ENCODE results near the gene WBP2. TPM values are rescaled to one million over a fixed set of nuclear protein-coding genes. Genes with fewer than 3 reads are reported as not detected.

The WBP2 gene
- total and polyA plus RNA-seq, 2 of the 8 experiments (the other 6 are each of a cell fraction or from before 2014, with no cell fraction given): 48.2 to 71.2 TPM

DNA sequence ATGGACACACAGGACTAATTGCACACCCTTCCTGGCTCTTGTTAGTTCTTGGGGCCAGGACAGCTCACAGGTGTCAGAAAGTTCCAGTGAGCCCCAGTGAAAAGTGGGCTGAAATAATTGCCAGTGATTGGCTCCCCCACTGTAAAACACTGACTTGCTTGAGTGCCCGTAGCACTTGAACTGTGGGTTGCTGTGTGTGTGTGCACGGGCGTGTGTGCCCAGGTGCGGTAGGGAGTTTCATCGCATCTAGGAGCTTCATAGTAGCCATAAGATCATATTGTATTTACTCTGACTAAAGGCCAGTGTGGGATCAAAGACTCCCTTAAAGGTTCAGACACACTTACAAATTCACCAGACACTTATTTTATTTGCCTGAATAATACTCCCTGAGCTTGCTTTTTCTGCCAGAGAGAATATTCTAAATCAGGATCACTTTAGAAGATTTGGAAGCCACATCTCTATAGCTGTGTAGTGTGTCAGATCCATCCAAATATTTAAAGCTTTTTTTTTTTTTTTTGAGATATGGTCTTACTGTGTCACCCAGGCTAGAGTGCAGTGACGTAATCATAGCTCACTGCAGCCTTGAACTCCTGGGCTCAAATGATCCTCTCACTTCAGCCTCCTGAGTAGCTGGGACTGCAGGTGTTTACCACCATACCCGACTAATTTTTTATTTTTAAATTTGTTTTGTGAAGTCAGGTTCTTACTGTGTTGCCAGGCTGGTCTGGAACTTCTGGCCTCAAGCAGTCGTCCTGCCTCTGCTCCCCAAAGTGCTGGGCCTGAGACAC is 59.1 kb downstream of the WBP2 start:
- H3K18ac ChIP-seq (ENCODE audit: extremely low read depth, low read length): no peak overlapping the region
- peaks cover 0 to 53% of the 10 kb centered on the region in 2 experiments; a peak in 2 of 4 replicates for H3K79me2 ChIP-seq (ENCODE audit: control insufficient read depth in 1 of 2, insufficient read depth in 2 of 2, low read length in 2 of 2)
- FAIRE-seq (no peak), DNase-seq (ENCODE audit: low read depth in 1 of 2, low spot score in 2 of 2) (no peak)
- no peak overlapping the region for H3K9ac ChIP-seq (replicated peaks in 1 of 4; ENCODE audit: extremely low read depth in 1 of 4, low read depth in 3 of 4, low read length in 3 of 4)
- H3K9me3 ChIP-seq (ENCODE audit: insufficient read depth in 2 of 2, low read depth in 1 of 2, low read length in 1 of 2): no peaks in the 10 kb centered on the region
- no peak overlapping the region for H3K23ac ChIP-seq (ENCODE audit: insufficient read length)
- H2AFZ ChIP-seq (ENCODE audit: low read length): no peak overlapping the region
- no peaks in the 10 kb centered on the region for H3K4me1 ChIP-seq (replicated peaks in 1 of 4; ENCODE audit: control insufficient read depth in 3 of 4, insufficient read depth in 4 of 4, low read length in 3 of 4)
- no peak overlapping the region for H4K91ac ChIP-seq (replicated peaks; ENCODE audit: insufficient read length, low read length)
- H4K8ac ChIP-seq (ENCODE audit: extremely low read depth, insufficient read depth, low read length): no peak overlapping the region
- 94% methylated on average over 8 of the region's 8 CpGs; no CpG with 5 or more reads in 1 of the 2 experiments for WGBS, 2 experiments (ENCODE audit: extremely low coverage in 1 of 2, insufficient coverage in 1 of 2, insufficient read length in 1 of 2, insufficient replicate concordance in 2 of 2, low coverage in 1 of 2, low lambda C conversion rate in 2 of 2, missing lambda C conversion rate in 1 of 2)
- TF ChIP-seq HDAC6 (IDR thresholded peaks at IDR 0.05; ENCODE audit: low read depth, low read length) (no peak), TBP (IDR thresholded peaks at IDR 0.05; ENCODE audit: low read depth, low read length) (no peak), HDAC2 (IDR thresholded peaks at IDR 0.05; ENCODE audit: borderline replicate concordance in 1 of 2, low read depth in 2 of 2, low read length in 2 of 2) (no peak), SP4 (IDR thresholded peaks at IDR 0.05; ENCODE audit: low read length) (no peak)
- H2BK120ac ChIP-seq (replicated peaks; ENCODE audit: low read depth, low read length): no peak overlapping the region
- H3K27ac ChIP-seq (ENCODE audit: low read depth, low read length): no peak overlapping the region
- H3K4ac ChIP-seq (replicated peaks; ENCODE audit: insufficient read length, low read depth, low read length): no peak overlapping the region
- H2BK5ac ChIP-seq (ENCODE audit: low read depth, low read length): no peak overlapping the region
- H3K79me1 ChIP-seq (ENCODE audit: low read depth, low read length): peaks cover 8% of the 10 kb centered on the region
- H2BK12ac ChIP-seq (ENCODE audit: low read depth, low read length): no peak overlapping the region
- H3K14ac ChIP-seq (ENCODE audit: insufficient read length): no peak overlapping the region
- no peak overlapping the region for H3K56ac ChIP-seq (replicated peaks; ENCODE audit: insufficient read length, low read depth, low read length)
- no peaks in the 10 kb centered on the region for H3K23me2 ChIP-seq (ENCODE audit: low read depth, low read length)
- H4K5ac ChIP-seq (ENCODE audit: insufficient read length, low read depth, low read length): no peak overlapping the region
- peaks cover 4 to 32% (median 20%) of the 10 kb centered on the region in 4 experiments; a peak in 7 of 8 replicates for H3K36me3 ChIP-seq (ENCODE audit: control insufficient read depth in 2 of 4, insufficient read depth in 4 of 4, low read length in 3 of 4)
- no peak overlapping the region for H3K4me2 ChIP-seq (ENCODE audit: insufficient read depth in 1 of 2, low read depth in 2 of 2, low read length in 2 of 2)
- H2BK15ac ChIP-seq (ENCODE audit: low read length): no peak overlapping the region
- no peak overlapping the region for H2BK20ac ChIP-seq (ENCODE audit: low read length)
- peaks cover 2 to 24% of the 10 kb centered on the region in 2 experiments for H4K20me1 ChIP-seq (replicated peaks in 1 of 2; ENCODE audit: control insufficient read depth in 1 of 2, insufficient read depth in 2 of 2, low read length in 2 of 2)
- POLR2A ChIA-PET (ENCODE audit: partially characterized antibody): interaction anchor here (0.6 to 6.6 kb wide), 7 partner anchors 10 to 21 kb away, joined by 3 to 52 read pairs (median 4); partner anchors contain the start of gene UNK
- CTCF ChIA-PET (ENCODE audit: partially characterized antibody): interaction anchor here (0.6 to 3.8 kb wide), 12 partner anchors 9 to 150 kb away, joined by 3 to 18 read pairs (median 4); partner anchors contain the start of gene GALK1
- H2AK5ac ChIP-seq (ENCODE audit: low read depth, low read length): no peak overlapping the region
- H3K27me3 ChIP-seq (replicated peaks in 1 of 4; ENCODE audit: control insufficient read depth in 3 of 4, extremely low read depth in 1 of 4, insufficient read depth in 3 of 4, low read length in 3 of 4): no peaks in the 10 kb centered on the region
- no peak overlapping the region for H3K4me3 ChIP-seq (ENCODE audit: extremely low read depth in 1 of 4, insufficient read depth in 2 of 4, low read depth in 3 of 4, low read length in 4 of 4)
